ENCODE data around the gene PPFIA1. TPM values are rescaled to one million over a fixed set of nuclear protein-coding genes. Genes with fewer than 3 reads are reported as not detected.

Gene PPFIA1
- total and polyA plus RNA-seq, 2 of the 8 experiments (the other 6 are each of a cell fraction or from before 2014, with no cell fraction given): 44.3 to 73.5 TPM

DNA sequence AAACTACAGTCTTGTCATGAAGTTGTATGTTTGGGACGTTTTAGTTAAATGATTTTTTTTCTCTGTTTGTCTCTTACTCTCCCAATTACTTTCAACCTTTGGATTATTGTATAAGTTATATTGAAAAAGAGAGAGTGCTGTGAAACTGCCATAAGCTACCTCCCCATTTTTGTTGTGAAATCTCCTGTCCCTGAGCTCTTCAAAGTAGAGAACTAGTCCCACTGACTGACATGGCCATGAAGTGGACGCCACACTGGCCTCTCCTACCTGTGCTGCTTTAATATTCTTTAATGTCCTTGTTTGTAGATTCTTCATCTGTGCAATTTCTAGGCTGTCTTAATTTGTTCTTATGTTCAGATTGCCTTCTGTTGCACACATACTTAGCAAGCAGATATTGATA, 56.3 kb downstream of the PPFIA1 start:
- Histone ChIP-seq H3K9ac (replicated peaks in 1 of 4; ENCODE audit: extremely low read depth in 1 of 4, low read depth in 3 of 4, low read length in 3 of 4) (no peak overlapping the region), H2BK12ac (ENCODE audit: low read depth, low read length) (no peak overlapping the region), H4K8ac (ENCODE audit: extremely low read depth, insufficient read depth, low read length) (no peak overlapping the region), H3K4me3 (ENCODE audit: extremely low read depth in 1 of 4, insufficient read depth in 2 of 4, low read depth in 3 of 4, low read length in 4 of 4) (no peak overlapping the region), H3K23ac (ENCODE audit: insufficient read length) (no peak overlapping the region), H3K79me2 (ENCODE audit: control insufficient read depth in 1 of 2, insufficient read depth in 2 of 2, low read length in 2 of 2) (peaks cover 0 to 2% of the 10 kb centered on the region in 2 experiments; a peak in 1 of 4 replicates), H2BK5ac (ENCODE audit: low read depth, low read length) (no peak overlapping the region), H3K4me2 (ENCODE audit: insufficient read depth in 1 of 2, low read depth in 2 of 2, low read length in 2 of 2) (no peak overlapping the region), H2AFZ (ENCODE audit: low read length) (no peak overlapping the region), H3K27ac (ENCODE audit: low read depth, low read length) (no peak overlapping the region), H2BK15ac (ENCODE audit: low read length) (no peak overlapping the region), H3K14ac (ENCODE audit: insufficient read length) (no peak overlapping the region), H4K5ac (ENCODE audit: insufficient read length, low read depth, low read length) (no peak overlapping the region), H4K91ac (replicated peaks; ENCODE audit: insufficient read length, low read length) (no peak overlapping the region), H2AK5ac (ENCODE audit: low read depth, low read length) (no peak overlapping the region), H3K18ac (ENCODE audit: extremely low read depth, low read length) (no peak overlapping the region), H3K4me1 (replicated peaks in 1 of 4; ENCODE audit: control insufficient read depth in 3 of 4, insufficient read depth in 4 of 4, low read length in 3 of 4) (no peaks in the 10 kb centered on the region; a peak in 1 of 7 replicates), H3K9me3 (ENCODE audit: insufficient read depth in 2 of 2, low read depth in 1 of 2, low read length in 1 of 2) (no peaks in the 10 kb centered on the region), H2BK120ac (replicated peaks; ENCODE audit: low read depth, low read length) (no peak overlapping the region), H4K20me1 (replicated peaks in 1 of 2; ENCODE audit: control insufficient read depth in 1 of 2, insufficient read depth in 2 of 2, low read length in 2 of 2) (peaks cover 4% of the 10 kb centered on the region in 2 experiments), H3K4ac (replicated peaks; ENCODE audit: insufficient read length, low read depth, low read length) (no peak overlapping the region), H2BK20ac (ENCODE audit: low read length) (no peak overlapping the region), H3K36me3 (ENCODE audit: control insufficient read depth in 2 of 4, insufficient read depth in 4 of 4, low read length in 3 of 4) (peaks cover 8 to 70% (median 39%) of the 10 kb centered on the region in 4 experiments), H3K56ac (replicated peaks; ENCODE audit: insufficient read length, low read depth, low read length) (no peak overlapping the region), H3K27me3 (replicated peaks in 1 of 4; ENCODE audit: control insufficient read depth in 3 of 4, extremely low read depth in 1 of 4, insufficient read depth in 3 of 4, low read length in 3 of 4) (no peaks in the 10 kb centered on the region), H3K79me1 (ENCODE audit: low read depth, low read length) (no peaks in the 10 kb centered on the region; the same call in 1 of the 2 replicates), H3K23me2 (ENCODE audit: low read depth, low read length) (no peaks in the 10 kb centered on the region)
- FAIRE-seq: no peak
- DNase-seq (ENCODE audit: low read depth in 1 of 2, low spot score in 2 of 2): no peak
- ChIA-PET CTCF (ENCODE audit: partially characterized antibody) (interaction anchor here (0.7 to 1.5 kb wide), 5 partner anchors 13 to 99 kb away, joined by 3 read pairs; no protein-coding TSS in a partner anchor), POLR2A (ENCODE audit: partially characterized antibody) (no interaction called here)
- 70% methylated on average over 2 of the region's 2 CpGs; no CpG with 5 or more reads in 1 of the 2 experiments for WGBS, 2 experiments (ENCODE audit: extremely low coverage in 1 of 2, insufficient coverage in 1 of 2, insufficient read length in 1 of 2, insufficient replicate concordance in 2 of 2, low coverage in 1 of 2, low lambda C conversion rate in 2 of 2, missing lambda C conversion rate in 1 of 2)
- no peak for TF ChIP-seq GABPA (IDR thresholded peaks at IDR 0.05; ENCODE audit: borderline replicate concordance, insufficient read depth, low read length)
- no peak for TF ChIP-seq CTCF (IDR thresholded peaks at IDR 0.05; ENCODE audit: control extremely low read depth in 1 of 3, insufficient read depth in 1 of 3, low read depth in 1 of 3, low read length in 3 of 3)
- no peak for TF ChIP-seq ATF2 (IDR thresholded peaks at IDR 0.05; ENCODE audit: low read length)
- no peak for TF ChIP-seq RBBP5 (IDR thresholded peaks at IDR 0.05; ENCODE audit: borderline replicate concordance, low read depth, low read length)

Measured in H1 (cell line).